Activated CD8-positive, alpha-beta T cell treated with anti-CD3 and anti-CD28 coated beads, Interleukin-2, amount 10 ng/mL, durations not matched to agents 7 days and 5 days (primary cell): ENCODE measurements around the gene LAMA4. TPM values are rescaled to one million over a fixed set of nuclear protein-coding genes. Genes with fewer than 3 reads are reported as not detected.
A peak's percentile ranks its signal among the peaks of the same experiment; 100 is the strongest.

Experiments used
- ATAC-seq: fragments of 150-1000 bp; cut with Tn5 transposase; one replicate; pipeline ENCODE4 v1.10.0; 2021; ENCODE audit warnings: moderate library complexity
- CTCF ChIA-PET: fragments of 350-600 bp; sonication (Branson Sonifier 250); formaldehyde crosslinking; loops from one replicate; lab custom pipeline; 2021; ENCODE audit warnings: antibody characterized with exemption; lab: Charles Lee
- POLR2A ChIA-PET: fragments of 350-600 bp; sonication (Branson Sonifier 250); formaldehyde crosslinking; loops from one replicate; lab custom pipeline; 2021; ENCODE audit warnings: antibody characterized with exemption; lab: Charles Lee
- DNase-seq: peaks from one replicate; pipeline ENCODE4 v3.0.0-alpha.2; 2020
- H3K27ac Mint-ChIP-seq: one replicate; pipeline ENCODE4 v1.8.0; 2021; ENCODE audit warnings: mild to moderate bottlenecking, mixed read lengths
- H3K27me3 Mint-ChIP-seq: one replicate; pipeline ENCODE4 v1.8.0; 2021; ENCODE audit warnings: low read depth, mixed read lengths
- H3K36me3 Mint-ChIP-seq: one replicate; pipeline ENCODE4 v1.8.0; 2021; ENCODE audit warnings: low read depth, mixed read lengths
- H3K4me1 Mint-ChIP-seq: one replicate; pipeline ENCODE4 v1.8.0; 2021; ENCODE audit warnings: low read depth, mixed read lengths
- H3K4me3 Mint-ChIP-seq: one replicate; pipeline ENCODE4 v1.8.0; 2021; ENCODE audit warnings: mild to moderate bottlenecking, mixed read lengths
- H3K9me3 Mint-ChIP-seq: one replicate; pipeline ENCODE4 v1.8.0; 2022; ENCODE audit warnings: mixed read lengths; ENCODE audit not compliant: insufficient read depth
- total RNA-seq, 2 experiments: library from RNA; stranded (reverse); gene quantifications; one replicate each; pipeline ENCODE4 v1.2.3, GENCODE V29; 2021

Gene LAMA4
- total RNA-seq: not detected

GRCh38 chr6:112253841-112254816, at the start of gene LAMA4:
Gene LAMA4, minus strand, starts transcription at chr6:112254567. Its CDS starts 417 bp downstream, at chr6:112254150.
- H3K27ac Mint-ChIP-seq: no peak within 1 kb of the TSS
- peaks cover 59% of the 10 kb centered on the region for H3K27me3 Mint-ChIP-seq
- CTCF ChIA-PET: interaction anchor here (1.0 kb wide), 1 partner anchor 9 kb away, joined by 5 read pairs; no protein-coding TSS in a partner anchor
- peaks cover 12% of the 10 kb centered on the region for H3K4me1 Mint-ChIP-seq
- DNase-seq (peak; percentile 25), ATAC-seq (peak; percentile 74)
- H3K36me3 Mint-ChIP-seq: no peaks in the 10 kb centered on the region
- no peaks in the 10 kb centered on the region for H3K9me3 Mint-ChIP-seq
- POLR2A ChIA-PET: interaction anchor here (1.4 kb wide), 1 partner anchor 18 kb away, joined by 5 read pairs; no protein-coding TSS in a partner anchor
- peak within 1 kb of the TSS; percentile 64 for H3K4me3 Mint-ChIP-seq

- Mint-ChIP-seq H3K36me3 (no peaks in the 10 kb centered on the region), H3K4me1 (no peaks in the 10 kb centered on the region), H3K9me3 (no peaks in the 10 kb centered on the region), H3K4me3 (no peak overlapping the region), H3K27me3 (peaks cover 62% of the 10 kb centered on the region), H3K27ac (no peak overlapping the region)
- no peak for DNase-seq
- no peak for ATAC-seq
- CTCF ChIA-PET: interaction anchor here (1.4 kb wide), 1 partner anchor 122 kb away, joined by 5 read pairs; no protein-coding TSS in a partner anchor
- POLR2A ChIA-PET: no interaction called here
Observed at GRCh38 chr6:112302142-112302705, 47.9 kb upstream of the LAMA4 start.

GRCh38 chr6:112300896-112301295, 46.5 kb upstream of the LAMA4 start:
- H3K27me3 Mint-ChIP-seq: peaks cover 64% of the 10 kb centered on the region
- H3K4me3 Mint-ChIP-seq: no peak overlapping the region
- CTCF ChIA-PET: interaction anchor here (0.7 kb wide), 1 partner anchor 8 kb away, joined by 3 read pairs; no protein-coding TSS in a partner anchor

GRCh38 chr6:112298816-112299281, 44.5 kb upstream of the LAMA4 start:
- no peaks in the 10 kb centered on the region for H3K9me3 Mint-ChIP-seq
- no peak for ATAC-seq
- no peak for DNase-seq
- no peaks in the 10 kb centered on the region for H3K4me1 Mint-ChIP-seq
- CTCF ChIA-PET: no interaction called here
- no peak overlapping the region for H3K27ac Mint-ChIP-seq
- H3K27me3 Mint-ChIP-seq: peaks cover 57% of the 10 kb centered on the region
- H3K36me3 Mint-ChIP-seq: no peaks in the 10 kb centered on the region
- no peak overlapping the region for H3K4me3 Mint-ChIP-seq
- POLR2A ChIA-PET: no interaction called here

More at GRCh38 chr6:112300896-112301295, 46.5 kb upstream of the LAMA4 start:
- no peak for ATAC-seq
- H3K27ac Mint-ChIP-seq: no peak overlapping the region
- no peaks in the 10 kb centered on the region for H3K9me3 Mint-ChIP-seq
- H3K4me1 Mint-ChIP-seq: no peaks in the 10 kb centered on the region
- H3K36me3 Mint-ChIP-seq: no peaks in the 10 kb centered on the region
- no peak for DNase-seq
- POLR2A ChIA-PET: no interaction called here

- H3K27me3 Mint-ChIP-seq: peaks cover 56% of the 10 kb centered on the region
- no peak overlapping the region for H3K4me3 Mint-ChIP-seq
- no peak for ATAC-seq
- CTCF ChIA-PET: interaction anchor here (1.1 kb wide), 1 partner anchor 118 kb away, joined by 3 read pairs; no protein-coding TSS in a partner anchor
- no peak for DNase-seq
- POLR2A ChIA-PET: no interaction called here
- no peak overlapping the region for H3K27ac Mint-ChIP-seq
- H3K9me3 Mint-ChIP-seq: no peaks in the 10 kb centered on the region
- H3K4me1 Mint-ChIP-seq: no peaks in the 10 kb centered on the region
- H3K36me3 Mint-ChIP-seq: no peaks in the 10 kb centered on the region
Observed at GRCh38 chr6:112298021-112298745, 43.8 kb upstream of the LAMA4 start.

GRCh38 chr6:112296694-112297093, 42.3 kb upstream of the LAMA4 start:
- no peak for ATAC-seq
- no peaks in the 10 kb centered on the region for H3K9me3 Mint-ChIP-seq
- no peak overlapping the region for H3K27ac Mint-ChIP-seq
- peaks cover 58% of the 10 kb centered on the region for H3K27me3 Mint-ChIP-seq
- no peaks in the 10 kb centered on the region for H3K36me3 Mint-ChIP-seq
- CTCF ChIA-PET: no interaction called here
- DNase-seq: no peak
- no peak overlapping the region for H3K4me3 Mint-ChIP-seq
- POLR2A ChIA-PET: no interaction called here
- H3K4me1 Mint-ChIP-seq: no peaks in the 10 kb centered on the region

- no peaks in the 10 kb centered on the region for H3K9me3 Mint-ChIP-seq
- CTCF ChIA-PET: interaction anchor here (1.0 to 1.6 kb wide), 3 partner anchors 11 to 15 kb away, joined by 3 to 6 read pairs (median 4); no protein-coding TSS in a partner anchor
- DNase-seq: no peak
- H3K27ac Mint-ChIP-seq: no peak overlapping the region
- peaks cover 58% of the 10 kb centered on the region for H3K27me3 Mint-ChIP-seq
- ATAC-seq: no peak
- no peak overlapping the region for H3K4me3 Mint-ChIP-seq
- no peaks in the 10 kb centered on the region for H3K4me1 Mint-ChIP-seq
- no peaks in the 10 kb centered on the region for H3K36me3 Mint-ChIP-seq
- POLR2A ChIA-PET: no interaction called here
Observed at GRCh38 chr6:112296122-112296521, 41.8 kb upstream of the LAMA4 start.

GRCh38 chr6:112291161-112291762, 36.9 kb upstream of the LAMA4 start:
- Mint-ChIP-seq H3K9me3 (no peaks in the 10 kb centered on the region), H3K27me3 (peaks cover 57% of the 10 kb centered on the region), H3K4me1 (peaks cover 18% of the 10 kb centered on the region), H3K4me3 (no peak overlapping the region), H3K36me3 (peaks cover 3% of the 10 kb centered on the region), H3K27ac (no peak overlapping the region)
- no peak for ATAC-seq
- POLR2A ChIA-PET: no interaction called here
- CTCF ChIA-PET: no interaction called here
- no peak for DNase-seq

GRCh38 chr6:112289038-112289566, 34.7 kb upstream of the LAMA4 start:
- CTCF ChIA-PET: interaction anchor here (1.3 to 1.6 kb wide), 2 partner anchors 109 to 110 kb away, joined by 4 to 6 read pairs; no protein-coding TSS in a partner anchor
- POLR2A ChIA-PET: no interaction called here

GRCh38 chr6:112288475-112288874, 34.1 kb upstream of the LAMA4 start:
- Mint-ChIP-seq H3K27ac (no peak overlapping the region), H3K36me3 (peaks cover 3% of the 10 kb centered on the region), H3K9me3 (no peaks in the 10 kb centered on the region), H3K27me3 (peaks cover 53% of the 10 kb centered on the region), H3K4me3 (no peak overlapping the region), H3K4me1 (peaks cover 29% of the 10 kb centered on the region)
- DNase-seq (no peak), ATAC-seq (no peak)
- ChIA-PET POLR2A (no interaction called here), CTCF (interaction anchor here (1.3 to 1.6 kb wide), 2 partner anchors 108 to 110 kb away, joined by 4 to 6 read pairs; no protein-coding TSS in a partner anchor)

More at GRCh38 chr6:112289038-112289566, 34.7 kb upstream of the LAMA4 start:
- no peaks in the 10 kb centered on the region for H3K9me3 Mint-ChIP-seq
- ATAC-seq (no peak), DNase-seq (no peak)
- H3K36me3 Mint-ChIP-seq: peaks cover 3% of the 10 kb centered on the region
- no peak overlapping the region for H3K27ac Mint-ChIP-seq
- H3K4me1 Mint-ChIP-seq: peaks cover 29% of the 10 kb centered on the region
- H3K27me3 Mint-ChIP-seq: peaks cover 52% of the 10 kb centered on the region
- H3K4me3 Mint-ChIP-seq: no peak overlapping the region
